ENCODE results near the gene SLC10A7. TPM values are rescaled to one million over a fixed set of nuclear protein-coding genes. Genes with fewer than 3 reads are reported as not detected.

The SLC10A7 gene
- total RNA-seq, 2 donors from 2014 or later = 6.0 to 7.5 TPM

GRCh38 chr4:146477054-146477453, 44.7 kb downstream of the SLC10A7 start:
- no peak for DNase-seq
- Histone ChIP-seq H3K27ac (ENCODE audit: low read depth, low read length) (no peak overlapping the region), H3K4me1 (ENCODE audit: control insufficient read depth, insufficient read depth, low read length) (no peaks in the 10 kb centered on the region), H3K9me3 (ENCODE audit: control insufficient read depth, low read length) (no peaks in the 10 kb centered on the region), H3K4me3 (ENCODE audit: low read length) (no peak overlapping the region), H3K36me3 (ENCODE audit: control insufficient read depth, insufficient read depth, low read length) (no peaks in the 10 kb centered on the region), H3K9ac (ENCODE audit: extremely low read depth, low read length, poor library complexity, severe bottlenecking) (no peak overlapping the region), H3K27me3 (ENCODE audit: control insufficient read depth, insufficient read depth, low read length, poor library complexity, severe bottlenecking) (no peaks in the 10 kb centered on the region)
- H3K27ac Mint-ChIP-seq = no peak overlapping the region
- no peak overlapping the region for H3K4me3 Mint-ChIP-seq
- H3K36me3 Mint-ChIP-seq (ENCODE audit: low read depth) = no peaks in the 10 kb centered on the region
- peaks cover 2% of the 10 kb centered on the region for H3K27me3 Mint-ChIP-seq (ENCODE audit: insufficient read depth)
- WGBS, 2 experiments (ENCODE audit: insufficient coverage in 1 of 2, insufficient read length in 1 of 2) = 100% methylated on average over 1 to 2 of the region's 2 CpGs
- H3K4me1 Mint-ChIP-seq = peaks cover 10% of the 10 kb centered on the region
- H3K9me3 Mint-ChIP-seq = peaks cover 3% of the 10 kb centered on the region
- no peak for TF ChIP-seq CTCF (conservative IDR thresholded peaks at IDR 0.05)

GRCh38 chr4:146472404-146472803, 49.3 kb downstream of the SLC10A7 start:
- no peaks in the 10 kb centered on the region for H3K27me3 ChIP-seq (ENCODE audit: control insufficient read depth, insufficient read depth, low read length, poor library complexity, severe bottlenecking)
- H3K9me3 Mint-ChIP-seq = no peaks in the 10 kb centered on the region
- H3K4me1 Mint-ChIP-seq = peaks cover 8% of the 10 kb centered on the region
- TF ChIP-seq CTCF (conservative IDR thresholded peaks at IDR 0.05) = no peak
- H3K27me3 Mint-ChIP-seq (ENCODE audit: insufficient read depth) = no peaks in the 10 kb centered on the region
- WGBS, 2 experiments (ENCODE audit: insufficient coverage in 1 of 2, insufficient read length in 1 of 2) = 27% methylated on average over 1 of the region's 1 CpG; no CpG with 5 or more reads in 1 of the 2 experiments
- H3K4me3 ChIP-seq (ENCODE audit: low read length) = no peak overlapping the region
- H3K27ac Mint-ChIP-seq = no peak overlapping the region
- no peaks in the 10 kb centered on the region for H3K36me3 Mint-ChIP-seq (ENCODE audit: low read depth)
- H3K4me3 Mint-ChIP-seq = no peak overlapping the region
- peak; percentile 63 for DNase-seq
- no peaks in the 10 kb centered on the region for H3K9me3 ChIP-seq (ENCODE audit: control insufficient read depth, low read length)
- H3K4me1 ChIP-seq (ENCODE audit: control insufficient read depth, insufficient read depth, low read length) = no peaks in the 10 kb centered on the region
- H3K27ac ChIP-seq (ENCODE audit: low read depth, low read length) = peak overlapping the region; percentile 50
- no peaks in the 10 kb centered on the region for H3K36me3 ChIP-seq (ENCODE audit: control insufficient read depth, insufficient read depth, low read length)
- H3K9ac ChIP-seq (ENCODE audit: extremely low read depth, low read length, poor library complexity, severe bottlenecking) = no peak overlapping the region

- no peaks in the 10 kb centered on the region for H3K36me3 Mint-ChIP-seq (ENCODE audit: low read depth)
- Histone ChIP-seq H3K9me3 (ENCODE audit: control insufficient read depth, low read length) (no peaks in the 10 kb centered on the region), H3K36me3 (ENCODE audit: control insufficient read depth, insufficient read depth, low read length) (no peaks in the 10 kb centered on the region), H3K27ac (ENCODE audit: low read depth, low read length) (no peak overlapping the region), H3K4me1 (ENCODE audit: control insufficient read depth, insufficient read depth, low read length) (no peaks in the 10 kb centered on the region), H3K4me3 (ENCODE audit: low read length) (no peak overlapping the region), H3K9ac (ENCODE audit: extremely low read depth, low read length, poor library complexity, severe bottlenecking) (no peak overlapping the region), H3K27me3 (ENCODE audit: control insufficient read depth, insufficient read depth, low read length, poor library complexity, severe bottlenecking) (no peaks in the 10 kb centered on the region)
- H3K4me3 Mint-ChIP-seq = no peak overlapping the region
- no peak overlapping the region for H3K27ac Mint-ChIP-seq
- H3K27me3 Mint-ChIP-seq (ENCODE audit: insufficient read depth) = no peaks in the 10 kb centered on the region
- H3K9me3 Mint-ChIP-seq = no peaks in the 10 kb centered on the region
- peaks cover 2% of the 10 kb centered on the region for H3K4me1 Mint-ChIP-seq
- TF ChIP-seq CTCF (conservative IDR thresholded peaks at IDR 0.05) = no peak
- DNase-seq = no peak
Observed at GRCh38 chr4:146470604-146471003, 51.1 kb downstream of the SLC10A7 start.

Measured in endodermal cell (in vitro differentiated cells).